ENCODE measurements around the gene FCMR.

The FCMR gene

DNA sequence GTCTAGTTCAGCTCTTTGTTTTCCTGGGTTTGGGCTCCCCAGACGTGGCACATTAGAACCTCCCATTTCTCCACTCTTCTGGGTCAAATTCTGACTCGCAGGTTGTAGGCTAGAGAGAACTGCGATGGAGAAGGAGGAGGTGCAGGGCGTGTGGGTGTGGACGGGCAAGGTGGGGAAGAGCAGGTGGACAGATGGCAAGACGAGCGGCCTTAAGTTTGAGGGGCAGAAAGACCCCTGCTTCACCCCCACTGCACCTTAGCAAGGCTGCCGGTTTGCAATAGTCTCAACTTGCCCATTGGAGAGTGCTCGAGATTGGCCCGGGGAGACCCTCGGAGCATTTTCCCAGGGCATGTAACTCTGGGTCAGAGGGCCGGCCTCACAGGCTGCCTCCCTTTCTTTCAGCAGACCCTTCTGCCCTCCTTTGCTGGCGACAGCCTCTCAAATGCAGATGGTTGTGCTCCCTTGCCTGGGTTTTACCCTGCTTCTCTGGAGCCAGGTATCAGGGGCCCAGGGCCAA lies 22.8 kb downstream of the FCMR start:
- DNase-seq: no peak

DNA sequence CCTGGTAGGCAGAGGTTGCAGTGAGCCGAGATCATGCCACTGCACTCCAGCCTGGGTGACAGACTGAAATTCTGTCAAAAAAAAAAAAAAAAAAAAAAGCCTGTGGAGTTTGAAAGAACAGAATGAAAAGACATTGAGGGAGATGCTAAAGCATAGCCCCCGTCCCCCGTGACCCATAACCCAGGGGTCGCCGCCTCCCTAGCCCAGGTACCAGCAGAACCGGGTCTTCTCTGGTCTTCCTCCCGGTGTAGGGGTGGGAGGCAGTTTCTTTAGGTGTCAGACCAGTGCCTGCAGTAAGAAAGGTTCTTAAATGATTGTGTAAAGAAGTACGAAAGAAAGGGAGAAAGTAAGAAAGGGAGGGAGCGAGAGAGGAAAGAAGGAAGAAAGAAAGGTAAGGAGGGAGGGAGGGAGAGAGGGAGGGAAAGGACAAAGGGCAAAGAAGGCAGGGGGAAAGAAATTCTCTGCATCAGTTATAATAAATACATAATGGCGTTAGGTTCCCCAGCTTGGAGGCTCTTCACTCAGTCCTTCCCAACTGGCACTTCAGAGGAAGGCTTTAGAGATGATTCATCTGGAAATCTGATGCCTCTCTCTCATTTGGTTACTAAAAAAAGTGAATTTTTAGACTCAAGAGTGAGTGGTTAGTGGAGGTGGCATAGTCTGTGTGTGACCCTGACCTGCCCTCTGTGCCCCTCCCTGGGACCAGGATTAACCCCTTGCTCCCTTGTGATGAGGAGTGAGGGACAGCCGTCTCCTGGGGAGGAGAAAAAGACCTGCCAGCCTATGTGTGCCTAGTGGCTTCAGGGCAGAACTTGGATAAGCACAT lies 23.4 kb downstream of the FCMR start:
- DNase-seq: no peak

DNA sequence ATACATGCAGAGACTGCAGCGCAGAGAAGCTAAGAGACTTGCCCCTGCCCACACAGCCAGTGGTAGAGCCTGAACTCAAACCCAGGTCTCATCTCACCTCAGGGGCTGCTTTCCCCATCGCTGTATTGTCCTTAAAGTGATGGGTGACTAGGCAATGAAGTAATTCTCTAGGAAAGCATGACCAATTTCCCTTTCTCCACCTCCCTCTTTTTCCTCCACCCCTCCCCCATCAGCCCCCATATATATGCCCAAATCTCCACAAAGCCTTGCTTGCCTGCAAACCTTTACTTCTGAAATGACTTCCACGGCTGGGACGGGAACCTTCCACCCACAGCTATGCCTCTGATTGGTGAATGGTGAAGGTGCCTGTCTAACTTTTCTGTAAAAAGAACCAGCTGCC lies 24.6 kb downstream of the FCMR start, which contains the start of gene IL24:
TSS of gene IL24 (plus strand) at position 269 of the 400 bp plus-strand sequence. CDS start 390 bp downstream, outside the sequence.
- no peak for DNase-seq

DNA sequence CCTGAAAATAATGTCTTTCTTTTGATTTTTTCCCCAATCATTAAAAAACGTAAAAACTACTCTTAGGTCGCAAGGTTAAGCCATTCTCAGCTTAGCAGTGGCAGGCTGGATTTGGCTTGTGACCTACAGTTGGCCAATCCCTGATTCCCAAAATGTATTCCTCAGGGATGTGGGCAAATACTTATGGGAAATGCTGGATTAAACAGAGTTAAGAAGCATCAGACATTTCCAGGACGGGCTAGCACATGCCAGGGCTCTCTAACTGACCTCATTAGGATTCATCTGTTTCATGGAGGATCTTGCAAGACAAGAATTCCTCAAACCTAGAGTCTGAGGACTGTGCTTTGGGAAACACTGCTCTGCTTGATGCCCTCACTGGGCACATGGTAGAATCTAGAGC lies 25.5 kb downstream of the FCMR start:
- no peak for DNase-seq

DNA sequence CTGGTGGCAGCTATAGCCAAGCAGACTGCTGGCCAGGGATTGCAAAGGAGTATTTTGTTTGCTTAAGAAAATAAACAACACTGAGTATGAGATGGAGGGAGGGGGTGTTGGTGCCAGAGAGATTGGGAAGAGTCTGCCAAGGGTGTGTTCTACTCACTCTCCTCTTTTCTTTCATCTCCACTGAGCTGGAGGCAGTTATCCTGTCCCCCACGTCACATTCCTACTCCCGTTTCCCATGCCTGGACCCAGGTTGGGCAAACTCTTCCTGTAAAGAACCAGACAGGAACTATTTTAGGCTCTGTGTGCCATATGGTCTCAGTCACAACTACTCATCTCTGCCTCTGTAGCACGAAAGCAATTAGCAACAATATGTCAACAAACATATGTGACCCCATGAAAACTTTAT lies 25.9 kb downstream of the FCMR start:
- DNase-seq: no peak

DNA sequence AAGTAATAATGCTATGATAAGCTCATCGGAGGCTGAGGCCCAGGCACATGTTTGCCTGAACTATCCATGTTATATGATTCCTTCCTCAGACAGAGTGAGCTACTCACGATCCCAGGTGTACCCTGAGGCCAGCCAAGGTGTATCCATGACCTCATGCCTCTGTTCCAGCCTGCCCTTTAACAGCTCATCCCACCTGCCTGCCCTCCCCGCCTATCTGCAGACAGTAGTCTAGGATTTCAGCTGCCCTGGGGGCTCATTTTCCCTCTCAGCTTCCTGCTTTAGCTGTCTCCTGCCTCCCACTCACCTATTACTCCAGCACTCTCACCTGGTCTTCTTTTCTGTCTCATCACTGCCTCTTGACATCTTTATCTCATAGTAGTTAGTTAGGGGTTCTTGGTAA lies 26.4 kb downstream of the FCMR start:
- DNase-seq: no peak

DNA sequence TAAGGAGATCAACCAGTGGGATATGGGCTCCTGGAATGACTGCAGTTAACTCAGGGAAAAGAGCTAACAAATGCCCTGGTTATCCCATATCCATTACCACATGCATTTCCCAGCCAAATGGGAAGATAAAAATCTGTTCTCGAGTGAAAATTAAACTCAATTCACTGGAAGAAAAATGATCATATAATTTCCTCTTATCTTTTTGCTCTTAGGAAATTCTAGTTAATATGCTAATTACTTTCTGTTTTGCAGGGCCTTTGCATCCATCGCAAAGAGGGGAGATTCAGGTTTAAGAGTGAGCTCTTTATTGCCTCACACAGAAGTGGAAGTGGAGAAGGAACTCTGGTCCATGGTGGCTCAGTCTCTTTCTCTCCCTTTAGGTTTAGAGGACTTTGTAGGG lies 28.4 kb downstream of the FCMR start:
- no peak for DNase-seq

DNA sequence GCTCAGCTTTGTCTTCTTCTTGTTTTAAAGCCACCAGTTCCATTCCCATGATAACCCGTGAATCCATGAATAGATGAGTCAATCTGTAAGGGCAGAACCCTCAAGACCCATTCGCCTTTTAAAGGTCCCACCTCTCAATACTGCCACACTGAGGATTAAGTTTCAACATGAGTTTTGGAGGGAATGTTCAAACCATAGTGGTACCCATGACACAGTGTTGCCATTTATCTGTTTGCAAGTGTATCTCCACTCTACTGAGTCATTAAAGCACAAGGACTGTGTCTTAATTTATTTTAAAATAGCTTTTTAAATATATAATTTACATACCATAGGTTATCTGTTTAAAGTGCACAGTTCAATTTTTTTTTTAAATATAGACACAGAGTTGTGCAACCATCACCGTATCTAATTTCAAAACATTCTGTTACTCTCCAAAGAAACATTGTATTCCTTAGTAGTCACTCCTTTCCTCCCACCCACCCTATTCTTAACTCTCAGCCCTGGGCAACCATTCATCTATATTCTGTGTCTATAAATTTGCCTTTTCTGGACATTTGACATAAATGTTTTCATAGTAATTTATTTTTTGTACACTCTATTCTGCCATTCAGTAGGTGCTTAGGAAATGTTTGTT lies 29.3 kb downstream of the FCMR start:
- DNase-seq: no peak

DNA sequence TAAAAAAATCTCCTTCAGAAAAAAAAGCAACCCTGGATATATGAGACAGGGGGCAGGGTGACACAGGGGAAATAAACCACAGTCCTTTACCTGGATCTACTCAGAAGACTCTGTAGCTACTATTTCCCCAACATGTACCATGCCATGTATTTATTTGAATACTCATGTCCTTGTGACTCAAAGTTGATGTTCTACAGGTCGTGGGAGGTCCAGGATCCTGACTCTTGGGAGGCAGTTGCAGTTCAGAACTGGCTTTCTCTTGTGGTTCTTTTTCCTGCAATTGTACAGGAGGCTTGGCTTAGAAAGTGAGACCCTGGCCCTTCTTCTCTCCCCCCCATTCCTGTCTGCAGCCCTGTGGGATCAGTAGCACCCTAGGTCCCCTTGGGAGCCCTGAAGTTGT lies 30.3 kb downstream of the FCMR start:
- DNase-seq: no peak

DNA sequence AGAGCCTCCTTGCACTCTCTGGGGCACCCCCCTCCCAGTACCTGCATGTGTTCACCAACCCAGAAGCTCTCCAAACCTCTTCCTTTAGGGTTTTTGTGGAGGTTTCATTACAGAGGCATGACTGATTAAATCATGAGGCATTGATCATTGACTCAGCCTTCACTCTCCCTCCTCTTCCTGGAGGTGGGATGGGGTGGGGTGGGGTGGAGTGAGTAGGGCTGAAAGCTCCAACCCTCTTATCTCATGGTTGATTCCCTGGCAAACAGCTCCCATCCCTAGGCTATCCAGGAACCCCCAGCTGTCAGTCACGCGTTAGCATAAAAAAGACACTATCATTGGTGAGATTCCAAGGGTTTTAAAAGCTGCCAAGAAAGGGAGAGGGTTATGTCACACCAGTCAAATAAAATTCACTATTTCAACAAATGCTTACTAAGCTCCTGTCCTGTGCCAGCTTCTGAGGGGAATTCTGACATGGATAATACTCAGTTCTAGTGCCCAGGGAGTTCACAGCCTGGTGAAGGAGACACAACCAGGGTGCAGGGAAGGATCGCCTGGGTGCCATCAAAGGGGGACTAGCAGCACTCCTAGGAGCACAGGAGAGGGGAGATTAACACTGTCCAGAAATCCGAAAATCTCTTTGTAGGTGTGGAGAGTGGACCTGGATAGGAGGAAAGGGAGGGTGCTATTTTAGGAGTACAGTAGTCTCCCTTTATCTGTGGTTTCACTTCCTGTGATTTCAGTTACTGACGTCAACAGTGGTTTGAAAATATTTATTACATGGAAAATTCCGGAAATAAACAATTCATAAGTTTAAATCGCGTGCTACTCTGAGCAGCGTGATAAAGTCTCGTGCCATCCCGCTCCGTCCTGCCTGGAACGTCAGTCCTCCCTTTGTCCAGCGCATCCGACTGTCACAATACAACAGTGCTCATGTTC lies 31.3 kb downstream of the FCMR start:
- DNase-seq: peak; percentile 49 to 57

DNA sequence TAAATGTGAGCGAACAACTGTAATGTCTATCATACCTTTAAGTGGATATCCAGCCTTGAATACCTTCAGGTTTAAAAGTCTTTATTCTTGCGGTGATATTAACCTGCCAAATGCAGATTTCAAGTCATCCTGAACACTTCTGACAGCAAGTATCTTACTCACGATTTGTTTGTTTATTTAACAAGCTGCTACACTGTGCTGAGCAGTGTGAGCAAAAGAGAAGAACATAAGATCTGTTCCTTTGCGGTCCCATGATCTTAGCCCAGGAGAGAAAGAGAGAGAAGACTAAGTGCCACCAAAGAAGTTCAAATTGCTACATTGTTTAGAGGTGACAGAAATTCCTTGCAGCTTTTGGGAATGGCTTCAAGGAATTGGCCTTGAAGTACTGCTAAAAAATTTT lies 34.0 kb downstream of the FCMR start:
- no peak for DNase-seq

DNA sequence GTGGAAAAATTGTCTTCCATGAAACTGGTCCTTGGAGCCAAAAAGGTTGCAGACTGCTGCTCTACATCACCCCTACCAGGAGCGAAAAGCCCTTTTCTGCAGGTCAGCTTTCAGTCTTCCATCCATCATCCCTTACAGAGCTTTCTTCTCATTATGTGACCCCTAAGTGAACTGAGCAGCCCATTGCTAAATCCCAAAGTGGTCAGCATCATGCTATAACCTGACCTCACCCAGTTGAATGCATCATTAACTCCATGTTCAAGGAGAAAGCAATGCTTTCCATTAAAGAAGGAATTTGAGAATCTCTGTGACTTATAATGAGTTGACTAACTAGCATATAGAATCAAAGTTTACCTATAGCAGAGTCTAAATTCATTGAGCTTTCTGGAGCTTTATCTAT lies 34.9 kb downstream of the FCMR start:
- DNase-seq: no peak

DNA sequence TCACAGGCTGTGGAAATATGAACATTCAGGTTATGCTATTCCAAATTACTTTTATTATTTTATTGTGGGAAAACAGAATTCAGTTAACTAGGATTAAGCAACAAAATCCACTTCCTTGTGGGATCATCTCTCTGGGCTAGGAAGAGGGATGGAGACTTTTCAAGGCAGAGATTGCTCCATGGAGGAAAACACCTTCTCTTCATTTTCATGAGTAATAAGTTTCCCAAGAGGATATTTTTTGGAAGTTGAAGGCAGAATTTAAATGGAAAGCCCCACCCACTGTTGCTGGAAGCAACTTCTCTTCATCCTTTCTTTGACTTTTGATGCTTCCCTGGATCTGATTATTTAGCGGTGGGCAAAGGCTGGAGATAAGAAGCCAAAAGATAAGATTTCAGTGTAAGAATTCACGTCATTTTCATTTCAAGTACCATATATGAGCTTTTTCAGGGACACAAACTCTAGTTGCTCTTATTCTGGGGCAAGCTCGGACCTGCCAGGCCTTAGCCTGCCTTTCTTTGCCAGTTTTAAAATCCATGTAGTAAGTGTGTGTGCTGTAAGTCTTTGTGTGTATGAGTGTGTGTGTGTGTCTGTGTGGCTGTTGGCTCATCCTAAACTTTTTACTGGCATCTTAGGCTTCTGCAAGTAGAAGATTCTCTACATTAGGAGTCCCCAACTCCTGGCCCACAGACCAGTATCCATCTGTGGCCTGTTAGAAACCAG lies 36.2 kb downstream of the FCMR start:
- no peak for DNase-seq

DNA sequence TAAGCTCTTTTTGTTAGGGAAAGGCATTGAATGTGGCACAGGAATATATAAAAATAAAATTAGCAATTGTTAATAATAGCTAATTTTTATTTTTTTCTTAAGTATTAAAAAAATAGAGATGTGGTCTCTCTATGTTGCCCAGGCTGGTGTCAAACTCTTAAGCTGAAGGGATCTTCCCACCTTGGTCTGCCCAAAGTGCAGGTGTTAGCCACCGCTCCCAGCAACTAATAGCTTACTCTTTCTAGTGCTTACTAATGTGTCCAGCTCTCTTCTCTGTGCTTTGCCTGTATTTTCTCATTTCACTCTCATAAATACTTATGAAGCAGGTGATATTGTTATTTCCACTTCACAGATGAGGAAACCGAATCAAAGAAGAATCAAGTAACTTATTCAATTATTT lies 37.9 kb downstream of the FCMR start:
- DNase-seq: no peak

DNA sequence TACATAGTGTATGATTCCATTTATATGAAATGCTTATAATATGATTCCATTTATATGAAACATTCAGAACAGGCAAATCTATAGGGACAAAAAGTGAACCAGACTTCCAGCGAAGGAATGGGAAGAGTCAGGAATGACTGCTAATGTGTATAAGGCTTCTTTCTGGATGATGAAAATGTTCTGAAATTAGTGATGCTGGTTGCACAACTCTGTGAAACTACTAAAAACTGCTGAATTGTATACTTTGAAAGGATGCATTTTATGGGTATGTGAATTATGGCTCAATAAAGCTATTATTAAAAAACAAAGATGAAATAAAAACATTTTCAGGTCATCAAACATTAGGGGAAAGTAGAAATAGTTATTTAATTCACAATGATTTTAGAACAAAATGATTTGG lies 38.6 kb downstream of the FCMR start:
- DNase-seq: no peak

DNA sequence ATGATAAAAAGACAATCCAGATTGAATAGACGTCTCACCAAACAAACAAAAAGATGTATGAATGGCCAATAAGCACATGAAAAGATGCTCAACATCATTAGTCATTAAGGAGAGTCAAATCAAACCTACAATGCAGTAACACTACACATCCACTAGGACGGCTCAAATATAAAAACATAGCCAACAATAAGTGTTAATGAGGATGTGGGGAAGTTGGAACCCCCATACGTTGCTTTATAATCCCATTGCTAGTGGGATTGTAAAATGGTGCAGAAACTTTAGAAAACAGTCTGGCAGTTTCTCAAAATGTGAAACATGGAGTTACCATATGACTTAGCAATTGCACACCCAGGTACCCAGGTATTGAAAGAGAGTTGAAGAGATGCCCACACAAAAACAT lies 39.2 kb downstream of the FCMR start:
- no peak for DNase-seq

DNA sequence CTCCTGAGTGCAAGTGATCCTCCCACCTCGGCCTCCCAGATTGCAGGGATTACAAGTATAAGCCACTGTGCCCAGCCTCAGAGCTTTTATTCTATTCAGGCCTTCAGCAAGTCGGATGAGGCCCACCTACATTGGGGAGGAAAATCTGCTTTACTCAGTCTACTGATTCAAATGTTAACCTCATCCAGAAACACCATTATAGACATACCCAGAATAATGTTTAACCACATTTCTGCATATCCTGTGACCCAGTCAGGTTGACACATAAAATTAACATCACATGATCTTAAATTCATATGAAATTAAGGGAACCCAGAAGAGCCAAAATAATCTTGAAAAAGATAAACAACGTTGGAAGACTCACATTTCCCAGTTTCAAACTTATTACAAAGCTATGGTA lies 41.4 kb downstream of the FCMR start:
- DNase-seq: no peak

DNA sequence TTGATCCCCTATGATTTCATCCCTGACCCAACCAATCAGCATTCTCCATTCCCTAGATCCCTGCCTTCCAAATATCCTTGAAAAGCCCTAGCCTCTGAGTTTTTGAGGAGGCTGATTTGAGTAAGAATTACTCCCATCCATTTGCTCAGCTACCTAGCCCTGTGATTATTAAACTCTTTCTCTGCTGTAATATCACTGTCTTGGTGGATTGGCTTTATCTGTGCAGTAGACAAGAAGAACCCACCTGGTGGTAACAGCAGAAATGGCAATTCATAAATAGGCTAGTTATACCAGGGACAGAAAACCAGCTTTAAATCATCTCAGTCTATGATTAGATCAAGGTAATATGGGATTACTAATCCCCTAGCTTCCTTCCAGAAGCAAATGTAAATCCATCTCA lies 43.3 kb downstream of the FCMR start:
- DNase-seq: no peak

DNA sequence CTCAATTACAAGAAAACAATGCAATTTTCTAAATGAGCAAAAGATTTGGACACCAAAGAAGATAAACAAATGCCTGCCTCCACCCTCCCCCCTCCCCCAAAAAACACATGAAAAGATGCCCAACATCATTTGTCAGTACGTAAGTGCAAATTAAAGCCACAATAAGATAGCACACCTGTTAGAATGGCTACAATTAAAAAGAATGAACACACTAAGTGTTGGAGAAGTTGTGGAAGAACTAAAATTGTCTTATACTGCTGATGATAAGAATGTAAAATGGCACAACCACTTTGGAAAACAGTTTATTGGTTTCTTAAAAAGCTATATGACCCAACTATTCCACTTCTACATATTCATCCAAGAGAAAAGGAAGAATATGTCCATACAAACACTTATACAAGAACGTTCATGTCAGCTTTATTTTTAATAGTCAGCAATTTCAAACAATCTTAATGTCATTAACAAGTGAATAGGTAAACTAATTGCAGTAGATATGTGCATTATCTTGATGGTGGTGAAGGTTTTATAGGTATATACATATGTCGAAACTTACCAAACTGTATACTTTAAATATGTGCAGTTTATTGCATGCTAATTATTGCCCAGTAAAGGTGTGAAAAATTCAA lies 45.9 kb downstream of the FCMR start:
- DNase-seq: no peak

DNA sequence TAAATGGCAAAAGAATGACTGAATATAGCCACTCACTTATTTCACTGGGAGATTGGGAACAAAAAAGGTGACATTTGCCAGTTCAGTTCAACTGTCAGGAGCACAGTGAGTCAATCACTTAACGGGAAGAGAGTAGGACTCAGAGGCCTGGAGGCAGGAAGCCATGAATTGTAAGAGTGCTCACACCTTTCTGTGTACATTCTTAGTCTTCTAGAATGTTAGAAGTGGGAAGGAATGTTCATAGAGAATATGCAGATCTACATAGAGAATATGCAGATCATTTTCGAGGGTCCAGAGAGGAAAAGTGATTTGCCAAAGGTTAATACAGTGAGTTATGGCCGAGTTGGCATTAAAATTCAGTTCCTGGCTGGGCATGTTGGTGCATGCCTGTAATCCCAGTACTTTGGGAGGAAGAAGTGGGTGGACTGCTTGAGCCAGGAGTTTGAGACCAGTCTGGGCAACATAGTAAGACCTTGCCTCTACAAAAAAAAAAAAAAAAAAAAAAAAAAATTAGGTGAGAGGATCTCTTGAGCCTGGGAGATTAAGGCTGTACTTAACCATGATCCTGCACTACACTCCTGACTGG lies 48.0 kb downstream of the FCMR start:
- no peak for DNase-seq

DNA sequence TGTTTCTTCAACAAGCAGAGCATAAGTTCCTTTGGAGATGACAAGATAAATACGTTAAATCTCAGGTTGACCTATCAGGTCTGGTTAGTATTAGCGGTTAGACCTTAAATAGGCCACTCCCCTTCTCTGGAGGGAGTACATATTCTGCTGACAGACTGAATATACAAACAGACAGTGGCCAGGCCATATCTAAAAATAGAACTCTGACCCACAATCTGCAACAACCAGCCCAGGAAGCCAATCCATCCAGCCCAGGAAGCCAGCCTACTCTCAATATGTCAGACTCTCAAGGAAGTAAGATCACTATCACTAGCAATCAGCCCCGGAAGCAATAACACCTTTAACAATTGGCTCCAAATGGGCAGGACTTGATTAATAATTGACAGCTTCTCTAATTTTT lies 49.6 kb downstream of the FCMR start:
- no peak for DNase-seq

DNA sequence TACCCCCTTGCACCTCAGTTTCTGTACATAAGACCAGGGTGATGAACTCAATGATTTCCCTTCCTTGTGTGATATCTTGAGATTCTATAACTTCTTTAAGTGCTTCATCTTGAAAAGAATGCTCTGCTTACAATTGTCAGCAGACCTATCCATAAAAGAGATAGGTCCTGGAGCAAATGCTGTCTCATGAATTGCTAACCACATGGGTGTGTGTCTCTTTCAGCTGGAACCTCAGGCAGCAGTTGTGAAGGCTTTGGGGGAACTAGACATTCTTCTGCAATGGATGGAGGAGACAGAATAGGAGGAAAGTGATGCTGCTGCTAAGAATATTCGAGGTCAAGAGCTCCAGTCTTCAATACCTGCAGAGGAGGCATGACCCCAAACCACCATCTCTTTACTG lies 53.5 kb downstream of the FCMR start:
- DNase-seq: no peak

Measured in inflammatory macrophage (primary cell).